Pancreas (tissue), 10 donors: ENCODE results near the gene PLCH2. TPM values are rescaled to one million over a fixed set of nuclear protein-coding genes. Genes with fewer than 3 reads are reported as not detected.

ENCODE experiments used
- ATAC-seq, 4 donors: fragments of 200-7000 bp; cut with Tn5 transposase; one replicate each; pipeline versions ENCODE4 v1.8.0 to v1.9.1; 2020; ENCODE audit warnings: mild to moderate bottlenecking in 4 of 4, moderate library complexity in 4 of 4
- DNase-seq, 6 donors: peaks; one replicate each; pipeline ENCODE4 v3.0.0-alpha.2; 2020
- FAIRE-seq: peaks from 2 replicates; lab custom pipeline; 2012; peaks lifted over from hg19 to GRCh38; lab: Jason Lieb, UNC
- H3K27ac ChIP-seq, 4 donors: fragments of 200-600 bp; sonication (generic); 1 replicate in 3 of 4; 2 replicates in 1 of 4; pipeline versions ENCODE4 v1.5.0 to v1.8.0; 2020
- H3K27me3 ChIP-seq, 4 donors: fragments of 200-600 bp; one replicate each; pipeline ENCODE4 v1.8.0; 2021
- H3K36me3 ChIP-seq, 3 donors: fragments of 200-600 bp; sonication (generic) in 1 of 3; one replicate each; pipeline versions ENCODE4 v1.5.0 to v1.8.0; 2020 to 2021
- H3K4me1 ChIP-seq, 3 donors: fragments of 200-600 bp; one replicate each; pipeline ENCODE4 v1.8.0; 2021
- H3K4me3 ChIP-seq, 4 donors: fragments of 200-600 bp; sonication (generic) in 2 of 4; one replicate each; pipeline versions ENCODE4 v1.5.0 to v1.8.0; 2020 to 2021
- H3K9me3 ChIP-seq, 4 donors: fragments of 200-600 bp; one replicate each; pipeline ENCODE4 v1.8.0; 2021
- CTCF ChIP-seq, 4 donors: fragments of 200-600 bp; sonication (generic) in 3 of 4; IDR thresholded peaks; one replicate each; pipeline versions ENCODE4 v1.5.0 to v1.8.0; 2021; ENCODE audit warnings: antibody characterized with exemption in 4 of 4
- WGBS, 2 donors: extraction: QIAGEN DNeasy Blood & Tissue Kit; methylation state at CpG; one replicate each; pipeline ENCODE4 v1.1.7; 2013; 5-methylcytosine and 5-hydroxymethylcytosine counted together
- intact Hi-C, 3 donors: fragments of 100-400 bp; cut with DNase I; formaldehyde crosslinking; loops; one replicate each; pipeline versions ENCODE4 v1.11.1 to v1.14.2; 2022
- polyA plus RNA-seq, 2 donors: library from polyadenylated mRNA; stranded (reverse); fragments of 200-250 nt; gene quantifications; one replicate each; pipeline ENCODE4 v1.2.3, GENCODE V29; 2013
- total RNA-seq, 6 donors: library from RNA; stranded (reverse); fragmentation: NEBNext Ultra II Directional in 4 of 6; extraction: Animal tissue kit (Norgen Biotek cat#: 25700) in 4 of 6; gene quantifications; one replicate each; pipeline versions ENCODE4 v1.2.1 to v1.2.4, GENCODE V29; 2021 to 2023
- donor health status: healthy with polysubstance abuse.
- donor health status: DM: no; HTN: no; CAD: no; lungs with moderate emphysema.
- donor health status: DM: no; HTN: no; CAD: no.
- donor health status: control.
- donor health status: control.
- donor health status: Bipolar disorder and iron deficiency.
- donor health status: DM: yes; HTN: yes; CAD: no.
- donor health status: DM: no; HTN: no; CAD: no.
- donor health status: DM: no; HTN: no; CAD: no.
- donor health status: DM: yes; HTN: yes; CAD: no.

PLCH2 gene
- total and polyA plus RNA-seq, 8 donors, result 0.79 to 163 (median 3.3) TPM

- no peaks in the 10 kb centered on the region for H3K9me3 ChIP-seq
- intact Hi-C loops, result no loop called here
- no peaks in the 10 kb centered on the region for H3K27me3 ChIP-seq
- H3K36me3 ChIP-seq, result no peaks in the 10 kb centered on the region
- TF ChIP-seq CTCF (IDR thresholded peaks at IDR 0.05), result no peak
- ATAC-seq (no peak), DNase-seq (no peak), FAIRE-seq (no peak)
- WGBS, 2 donors, result 33 to 45% methylated on average over 19 to 21 of the region's 21 CpGs
- no peak overlapping the region for H3K27ac ChIP-seq
- no peak overlapping the region for H3K4me3 ChIP-seq
- no peaks in the 10 kb centered on the region for H3K4me1 ChIP-seq
Measured at GRCh38 chr1:2452201-2452931, 23.7 kb upstream of the PLCH2 start.

GRCh38 chr1:2452932-2453315 lies 23.2 kb upstream of the PLCH2 start:
- no peak overlapping the region for H3K27ac ChIP-seq
- H3K9me3 ChIP-seq, result no peaks in the 10 kb centered on the region
- ATAC-seq (no peak), DNase-seq (no peak), FAIRE-seq (no peak)
- H3K36me3 ChIP-seq, result no peaks in the 10 kb centered on the region
- H3K27me3 ChIP-seq, result no peaks in the 10 kb centered on the region
- intact Hi-C loops, result no loop called here
- no peak overlapping the region for H3K4me3 ChIP-seq
- WGBS, 2 donors, result 57 to 68% methylated on average over 18 to 19 of the region's 19 CpGs
- no peaks in the 10 kb centered on the region for H3K4me1 ChIP-seq
- no peak for TF ChIP-seq CTCF (IDR thresholded peaks at IDR 0.05)

- no peak for FAIRE-seq
- H3K27me3 ChIP-seq, result no peaks in the 10 kb centered on the region
- intact Hi-C loops, result no loop called here
Measured at GRCh38 chr1:2454227-2454626, 21.9 kb upstream of the PLCH2 start.

GRCh38 chr1:2455757-2456156 lies 20.3 kb upstream of the PLCH2 start:
- intact Hi-C loops, result no loop called here
- TF ChIP-seq CTCF (IDR thresholded peaks at IDR 0.05), result no peak
- Histone ChIP-seq H3K4me3 (no peak overlapping the region), H3K36me3 (no peaks in the 10 kb centered on the region), H3K27me3 (no peaks in the 10 kb centered on the region), H3K9me3 (no peaks in the 10 kb centered on the region), H3K27ac (no peak overlapping the region), H3K4me1 (no peaks in the 10 kb centered on the region)
- no peak for FAIRE-seq
- ATAC-seq, result no peak
- 53 to 60% methylated on average over 20 to 21 of the region's 21 CpGs for WGBS, 2 donors
- DNase-seq, result no peak

More at GRCh38 chr1:2454227-2454626, 21.9 kb upstream of the PLCH2 start:
- Histone ChIP-seq H3K36me3 (no peaks in the 10 kb centered on the region), H3K4me1 (no peaks in the 10 kb centered on the region), H3K9me3 (no peaks in the 10 kb centered on the region), H3K4me3 (no peak overlapping the region), H3K27ac (no peak overlapping the region)
- WGBS, 2 donors, result 52 to 66% methylated on average over 10 of the region's 10 CpGs
- no peak for ATAC-seq
- DNase-seq, result no peak
- no peak for TF ChIP-seq CTCF (IDR thresholded peaks at IDR 0.05)

- no peak for TF ChIP-seq CTCF (IDR thresholded peaks at IDR 0.05)
- H3K4me3 ChIP-seq, result no peak overlapping the region
- DNase-seq, result no peak
- H3K9me3 ChIP-seq, result no peaks in the 10 kb centered on the region
- intact Hi-C loops, result no loop called here
- H3K4me1 ChIP-seq, result no peaks in the 10 kb centered on the region
- no peak for ATAC-seq
- no peak overlapping the region for H3K27ac ChIP-seq
- WGBS, 2 donors, result 58 to 63% methylated on average over 17 of the region's 17 CpGs
- no peaks in the 10 kb centered on the region for H3K36me3 ChIP-seq
- H3K27me3 ChIP-seq, result no peaks in the 10 kb centered on the region
- no peak for FAIRE-seq
Measured at GRCh38 chr1:2457444-2457843, 18.6 kb upstream of the PLCH2 start.
